ENCODE results near the gene GABRB1.

GABRB1 gene

GRCh38 chr4:47207555-47207954 is 176.2 kb downstream of the GABRB1 start:
- CTCF ChIA-PET = no interaction called here
- POLR2A ChIA-PET = no interaction called here
- Histone ChIP-seq H3K36me3 (ENCODE audit: control insufficient read depth in 4 of 4, insufficient read depth in 4 of 4, low read length in 3 of 4) (no peaks in the 10 kb centered on the region), H3K9me3 (ENCODE audit: control extremely low read depth in 1 of 5, control insufficient read depth in 4 of 5, insufficient read depth in 2 of 5, low read depth in 1 of 5, low read length in 4 of 5) (peaks cover 0 to 2% (median 0%) of the 10 kb centered on the region in 5 experiments), H3K4me1 (ENCODE audit: control extremely low read depth in 1 of 4, control insufficient read depth in 4 of 4, insufficient read depth in 4 of 4, low read length in 3 of 4) (no peaks in the 10 kb centered on the region), H3K27me3 (replicated peaks in 2 of 5; ENCODE audit: control insufficient read depth in 4 of 5, insufficient read depth in 5 of 5, low read length in 4 of 5) (peaks cover 0 to 2% (median 0%) of the 10 kb centered on the region in 5 experiments), H3K4me3 (ENCODE audit: control insufficient read depth in 1 of 7, extremely low read depth in 1 of 7, insufficient read depth in 4 of 7, low read depth in 2 of 7, low read length in 6 of 7) (no peak overlapping the region), H3K27ac (ENCODE audit: insufficient read depth in 1 of 2, low read depth in 1 of 2, low read length in 2 of 2, poor library complexity in 1 of 2, severe bottlenecking in 2 of 2) (no peak overlapping the region)
- WGBS (ENCODE audit: insufficient coverage) = no CpG with 5 or more reads among the region's 1 CpG
- no peak for DNase-seq

DNA sequence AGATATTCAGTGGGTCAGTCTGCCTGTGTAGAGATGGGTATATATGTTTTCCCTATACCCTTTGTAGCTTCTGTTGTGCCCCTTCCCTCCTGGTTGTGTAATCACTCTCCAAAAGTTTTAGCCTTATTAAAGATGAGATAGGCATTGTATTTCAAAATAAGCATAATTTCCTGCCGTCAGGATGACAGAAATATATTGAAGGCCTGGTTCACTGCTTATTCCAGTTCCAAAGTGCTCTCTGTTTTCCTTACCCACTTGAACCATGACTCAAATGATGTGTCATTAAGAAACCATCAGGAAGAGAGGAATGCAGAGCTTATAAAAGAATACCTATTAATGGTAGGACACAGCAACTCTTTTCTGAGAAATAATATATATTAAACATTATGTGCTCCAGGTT is 178.5 kb downstream of the GABRB1 start:
- Histone ChIP-seq H3K27ac (ENCODE audit: insufficient read depth in 1 of 2, low read depth in 1 of 2, low read length in 2 of 2, poor library complexity in 1 of 2, severe bottlenecking in 2 of 2) (no peak overlapping the region), H3K27me3 (replicated peaks in 2 of 5; ENCODE audit: control insufficient read depth in 4 of 5, insufficient read depth in 5 of 5, low read length in 4 of 5) (peaks cover 0 to 2% (median 0%) of the 10 kb centered on the region in 5 experiments), H3K4me1 (ENCODE audit: control extremely low read depth in 1 of 4, control insufficient read depth in 4 of 4, insufficient read depth in 4 of 4, low read length in 3 of 4) (no peaks in the 10 kb centered on the region), H3K9me3 (ENCODE audit: control extremely low read depth in 1 of 5, control insufficient read depth in 4 of 5, insufficient read depth in 2 of 5, low read depth in 1 of 5, low read length in 4 of 5) (no peaks in the 10 kb centered on the region), H3K4me3 (ENCODE audit: control insufficient read depth in 1 of 7, extremely low read depth in 1 of 7, insufficient read depth in 4 of 7, low read depth in 2 of 7, low read length in 6 of 7) (no peak overlapping the region), H3K36me3 (ENCODE audit: control insufficient read depth in 4 of 4, insufficient read depth in 4 of 4, low read length in 3 of 4) (no peaks in the 10 kb centered on the region)
- CTCF ChIA-PET = interaction anchor here (1.0 kb wide), 1 partner anchor 39 kb away, joined by 3 read pairs; no protein-coding TSS in a partner anchor
- WGBS (ENCODE audit: insufficient coverage) = no CpG with 5 or more reads among the region's 1 CpG
- POLR2A ChIA-PET = interaction anchor here (0.6 kb wide), 1 partner anchor 270 kb away, joined by 3 read pairs; no protein-coding TSS in a partner anchor
- DNase-seq = no peak

- Histone ChIP-seq H3K4me3 (ENCODE audit: control insufficient read depth in 1 of 7, extremely low read depth in 1 of 7, insufficient read depth in 4 of 7, low read depth in 2 of 7, low read length in 6 of 7) (no peak overlapping the region), H3K9me3 (ENCODE audit: control extremely low read depth in 1 of 5, control insufficient read depth in 4 of 5, insufficient read depth in 2 of 5, low read depth in 1 of 5, low read length in 4 of 5) (no peaks in the 10 kb centered on the region), H3K36me3 (ENCODE audit: control insufficient read depth in 4 of 4, insufficient read depth in 4 of 4, low read length in 3 of 4) (no peaks in the 10 kb centered on the region), H3K4me1 (ENCODE audit: control extremely low read depth in 1 of 4, control insufficient read depth in 4 of 4, insufficient read depth in 4 of 4, low read length in 3 of 4) (no peaks in the 10 kb centered on the region), H3K27ac (ENCODE audit: insufficient read depth in 1 of 2, low read depth in 1 of 2, low read length in 2 of 2, poor library complexity in 1 of 2, severe bottlenecking in 2 of 2) (no peak overlapping the region), H3K27me3 (replicated peaks in 2 of 5; ENCODE audit: control insufficient read depth in 4 of 5, insufficient read depth in 5 of 5, low read length in 4 of 5) (peaks cover 0 to 2% (median 0%) of the 10 kb centered on the region in 5 experiments)
- DNase-seq = no peak
- ChIA-PET POLR2A (no interaction called here), CTCF (no interaction called here)
- WGBS (ENCODE audit: insufficient coverage) = 100% methylated on average over 1 of the region's 3 CpGs
Measured at GRCh38 chr4:47210828-47211227, 179.5 kb downstream of the GABRB1 start.

DNA sequence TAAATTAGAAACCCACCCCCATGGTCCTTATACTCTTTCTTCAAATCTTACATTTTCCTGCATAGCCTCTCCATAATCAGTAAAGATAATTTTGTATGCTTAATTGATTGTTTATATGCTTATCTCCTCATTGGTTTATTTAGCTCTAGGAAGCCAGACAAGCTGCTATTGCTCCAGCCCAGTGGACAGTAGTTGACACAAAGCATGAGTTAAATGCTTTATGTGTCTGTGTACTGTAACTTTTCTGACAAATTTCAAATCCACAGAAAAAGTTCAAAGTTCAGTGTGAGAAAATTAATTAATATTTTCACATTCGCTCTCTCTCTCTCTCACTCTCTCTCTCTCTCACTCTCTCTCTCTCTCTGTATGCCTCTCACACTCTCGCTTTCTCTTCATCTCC is 181.7 kb downstream of the GABRB1 start:
- POLR2A ChIA-PET = no interaction called here
- Histone ChIP-seq H3K4me1 (ENCODE audit: control extremely low read depth in 1 of 4, control insufficient read depth in 4 of 4, insufficient read depth in 4 of 4, low read length in 3 of 4) (no peaks in the 10 kb centered on the region), H3K9me3 (ENCODE audit: control extremely low read depth in 1 of 5, control insufficient read depth in 4 of 5, insufficient read depth in 2 of 5, low read depth in 1 of 5, low read length in 4 of 5) (no peaks in the 10 kb centered on the region), H3K4me3 (ENCODE audit: control insufficient read depth in 1 of 7, extremely low read depth in 1 of 7, insufficient read depth in 4 of 7, low read depth in 2 of 7, low read length in 6 of 7) (no peak overlapping the region), H3K27me3 (replicated peaks in 2 of 5; ENCODE audit: control insufficient read depth in 4 of 5, insufficient read depth in 5 of 5, low read length in 4 of 5) (no peaks in the 10 kb centered on the region), H3K27ac (ENCODE audit: insufficient read depth in 1 of 2, low read depth in 1 of 2, low read length in 2 of 2, poor library complexity in 1 of 2, severe bottlenecking in 2 of 2) (no peak overlapping the region), H3K36me3 (ENCODE audit: control insufficient read depth in 4 of 4, insufficient read depth in 4 of 4, low read length in 3 of 4) (no peaks in the 10 kb centered on the region)
- CTCF ChIA-PET = no interaction called here
- no CpG with 5 or more reads among the region's 2 CpGs for WGBS (ENCODE audit: insufficient coverage)
- DNase-seq = no peak

DNA sequence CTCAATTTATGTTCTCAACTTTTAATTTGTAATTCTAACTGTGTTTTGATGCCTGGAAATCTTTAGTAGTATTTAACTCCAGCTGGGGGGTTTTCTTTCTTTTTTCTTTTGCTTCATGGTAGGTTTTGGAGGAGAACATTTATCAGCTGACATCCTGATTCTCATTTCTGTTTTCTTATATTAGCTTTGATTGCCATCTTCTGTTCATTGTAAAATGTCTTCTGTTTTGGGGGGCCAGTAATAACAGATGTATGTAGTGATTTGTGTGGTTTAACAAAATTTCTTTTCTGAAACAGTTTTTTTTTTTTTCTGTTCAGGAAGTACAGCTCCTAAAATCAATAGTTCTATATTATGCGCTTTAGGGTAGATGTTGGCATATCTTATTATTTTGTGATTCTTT is 182.2 kb downstream of the GABRB1 start:
- CTCF ChIA-PET = no interaction called here
- POLR2A ChIA-PET = no interaction called here
- no CpG with 5 or more reads among the region's 1 CpG for WGBS (ENCODE audit: insufficient coverage)
- H3K9me3 ChIP-seq (ENCODE audit: control extremely low read depth in 1 of 5, control insufficient read depth in 4 of 5, insufficient read depth in 2 of 5, low read depth in 1 of 5, low read length in 4 of 5) = no peaks in the 10 kb centered on the region
- no peaks in the 10 kb centered on the region for H3K36me3 ChIP-seq (ENCODE audit: control insufficient read depth in 4 of 4, insufficient read depth in 4 of 4, low read length in 3 of 4)
- H3K27ac ChIP-seq (ENCODE audit: insufficient read depth in 1 of 2, low read depth in 1 of 2, low read length in 2 of 2, poor library complexity in 1 of 2, severe bottlenecking in 2 of 2) = no peak overlapping the region
- no peaks in the 10 kb centered on the region for H3K4me1 ChIP-seq (ENCODE audit: control extremely low read depth in 1 of 4, control insufficient read depth in 4 of 4, insufficient read depth in 4 of 4, low read length in 3 of 4)
- no peaks in the 10 kb centered on the region for H3K27me3 ChIP-seq (replicated peaks in 2 of 5; ENCODE audit: control insufficient read depth in 4 of 5, insufficient read depth in 5 of 5, low read length in 4 of 5)
- DNase-seq = no peak
- no peak overlapping the region for H3K4me3 ChIP-seq (ENCODE audit: control insufficient read depth in 1 of 7, extremely low read depth in 1 of 7, insufficient read depth in 4 of 7, low read depth in 2 of 7, low read length in 6 of 7)

DNA sequence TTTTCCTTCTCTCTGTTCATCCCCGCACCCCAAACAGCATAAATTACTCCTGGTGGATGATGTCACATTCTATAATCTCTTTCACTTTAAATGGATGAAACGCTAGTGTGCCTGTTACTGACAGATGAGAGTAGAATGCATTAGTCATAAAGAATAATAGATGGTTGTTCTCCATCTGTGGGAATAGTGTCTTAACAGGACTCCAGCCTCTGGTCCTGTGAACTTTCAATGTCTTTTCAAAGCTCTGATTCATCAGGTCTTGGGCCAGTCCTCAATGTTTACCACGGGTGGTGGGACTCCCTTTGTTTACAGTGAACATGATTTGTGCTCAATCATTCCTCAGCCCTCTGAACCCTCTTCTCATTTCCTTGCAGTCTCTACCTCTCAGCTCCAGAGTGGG is 182.6 kb downstream of the GABRB1 start:
- no peaks in the 10 kb centered on the region for H3K36me3 ChIP-seq (ENCODE audit: control insufficient read depth in 4 of 4, insufficient read depth in 4 of 4, low read length in 3 of 4)
- H3K27me3 ChIP-seq (replicated peaks in 2 of 5; ENCODE audit: control insufficient read depth in 4 of 5, insufficient read depth in 5 of 5, low read length in 4 of 5) = no peaks in the 10 kb centered on the region
- no peaks in the 10 kb centered on the region for H3K4me1 ChIP-seq (ENCODE audit: control extremely low read depth in 1 of 4, control insufficient read depth in 4 of 4, insufficient read depth in 4 of 4, low read length in 3 of 4)
- no peak for DNase-seq
- H3K27ac ChIP-seq (ENCODE audit: insufficient read depth in 1 of 2, low read depth in 1 of 2, low read length in 2 of 2, poor library complexity in 1 of 2, severe bottlenecking in 2 of 2) = no peak overlapping the region
- POLR2A ChIA-PET = no interaction called here
- CTCF ChIA-PET = no interaction called here
- H3K4me3 ChIP-seq (ENCODE audit: control insufficient read depth in 1 of 7, extremely low read depth in 1 of 7, insufficient read depth in 4 of 7, low read depth in 2 of 7, low read length in 6 of 7) = no peak overlapping the region
- WGBS (ENCODE audit: insufficient coverage) = 82% methylated on average over 2 of the region's 3 CpGs
- no peaks in the 10 kb centered on the region for H3K9me3 ChIP-seq (ENCODE audit: control extremely low read depth in 1 of 5, control insufficient read depth in 4 of 5, insufficient read depth in 2 of 5, low read depth in 1 of 5, low read length in 4 of 5)

DNA sequence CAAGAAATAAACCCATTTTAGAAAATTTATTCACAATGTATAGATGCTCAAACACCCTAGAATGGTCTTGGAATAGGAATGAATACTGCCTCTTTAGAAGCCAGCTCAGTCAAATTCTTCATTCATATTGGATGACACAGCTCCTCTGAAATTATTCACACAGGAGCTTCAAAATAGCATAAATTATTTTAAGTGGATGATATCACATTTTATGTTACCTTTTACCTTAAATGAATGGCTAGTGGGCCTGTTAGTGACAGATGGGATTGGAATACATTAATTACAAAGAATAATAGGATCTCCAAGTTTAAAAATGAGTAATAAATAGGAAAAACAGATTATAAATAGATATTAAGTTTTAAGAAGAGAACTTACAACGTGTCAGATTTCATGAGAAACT is 184.4 kb downstream of the GABRB1 start:
- WGBS (ENCODE audit: insufficient coverage) = no CpG with 5 or more reads among the region's 1 CpG
- no peak overlapping the region for H3K27ac ChIP-seq (ENCODE audit: insufficient read depth in 1 of 2, low read depth in 1 of 2, low read length in 2 of 2, poor library complexity in 1 of 2, severe bottlenecking in 2 of 2)
- CTCF ChIA-PET = no interaction called here

More for the DNA sequence above, 184.4 kb downstream of the GABRB1 start:
- Histone ChIP-seq H3K27me3 (replicated peaks in 2 of 5; ENCODE audit: control insufficient read depth in 4 of 5, insufficient read depth in 5 of 5, low read length in 4 of 5) (no peaks in the 10 kb centered on the region), H3K9me3 (ENCODE audit: control extremely low read depth in 1 of 5, control insufficient read depth in 4 of 5, insufficient read depth in 2 of 5, low read depth in 1 of 5, low read length in 4 of 5) (no peaks in the 10 kb centered on the region), H3K4me3 (ENCODE audit: control insufficient read depth in 1 of 7, extremely low read depth in 1 of 7, insufficient read depth in 4 of 7, low read depth in 2 of 7, low read length in 6 of 7) (no peak overlapping the region), H3K36me3 (ENCODE audit: control insufficient read depth in 4 of 4, insufficient read depth in 4 of 4, low read length in 3 of 4) (no peaks in the 10 kb centered on the region), H3K4me1 (ENCODE audit: control extremely low read depth in 1 of 4, control insufficient read depth in 4 of 4, insufficient read depth in 4 of 4, low read length in 3 of 4) (no peaks in the 10 kb centered on the region)
- no peak for DNase-seq
- POLR2A ChIA-PET = no interaction called here

Measured in common myeloid progenitor, CD34-positive (primary cell).